IMR-90 (cell line): ENCODE data around the gene GSTK1. TPM values are rescaled to one million over a fixed set of nuclear protein-coding genes. Genes with fewer than 3 reads are reported as not detected.

Experiments
- ATAC-seq: fragments of 200-7000 bp; cut with Tn5 transposase; 2 replicates; pipeline ENCODE4 v1.9.1; 2020; ENCODE audit warnings: low read depth, mild to moderate bottlenecking, moderate library complexity
- BruUV-seq: library from RNA; stranded (reverse); fragments of 400-500 nt; replicated peaks from 2 replicates; lab custom pipeline; 2021; lab: Mats Ljungman, UMichigan
- CTCF ChIA-PET: fragments of 300-600 bp; formaldehyde crosslinking; extraction: SDS; loops from one replicate; lab custom pipeline; 2021; ENCODE audit warnings: antibody characterized with exemption; lab: Yijun Ruan, JAX
- POLR2A ChIA-PET: fragments of 300-600 bp; sonication (Branson Sonifier 250); formaldehyde crosslinking; loops from one replicate; lab custom pipeline; 2022; ENCODE audit warnings: antibody characterized with exemption; ENCODE audit not compliant: unreplicated experiment; lab: Charles Lee
- DNase-seq: peaks from one replicate; pipeline ENCODE4 v3.0.0; 2013
- H2AFZ ChIP-seq: replicated peaks from 2 replicates; pipeline ENCODE3; 2013; ENCODE audit warnings: low read length, mild to moderate bottlenecking; ENCODE audit not compliant: poor library complexity
- H2AK5ac ChIP-seq: 2 replicates; pipeline ENCODE4 v1.6.1; 2013; ENCODE audit warnings: low read depth, low read length, inconsistent platforms
- H2AK9ac ChIP-seq: replicated peaks from 2 replicates; pipeline ENCODE3; 2013; ENCODE audit warnings: mild to moderate bottlenecking, low read depth, low read length, moderate library complexity; ENCODE audit not compliant: poor library complexity
- H2BK120ac ChIP-seq: 2 replicates; pipeline ENCODE4 v1.6.1; 2013; ENCODE audit warnings: low read depth, low read length, inconsistent platforms
- H2BK15ac ChIP-seq: 3 replicates; pipeline ENCODE4 v1.6.1; 2013; ENCODE audit warnings: low read depth, low read length, inconsistent platforms
- H2BK20ac ChIP-seq: 2 replicates; pipeline ENCODE4 v1.6.1; 2013; ENCODE audit warnings: low read depth, mild to moderate bottlenecking, inconsistent platforms, low read length, moderate library complexity
- H2BK5ac ChIP-seq: 2 replicates; pipeline ENCODE4 v1.6.1; 2013; ENCODE audit warnings: mild to moderate bottlenecking, low read depth, low read length, inconsistent platforms; ENCODE audit not compliant: poor library complexity, severe bottlenecking
- H3K14ac ChIP-seq: replicated peaks from 2 replicates; pipeline ENCODE4 v1.6.1; 2013; ENCODE audit warnings: low read depth, low read length, inconsistent platforms
- H3K18ac ChIP-seq: 2 replicates; pipeline ENCODE4 v1.6.1; 2013; ENCODE audit warnings: low read depth, low read length, control low read depth
- H3K23ac ChIP-seq: 2 replicates; pipeline ENCODE4 v1.6.1; 2013; ENCODE audit warnings: low read depth, low read length, inconsistent platforms
- H3K27ac ChIP-seq: 2 replicates; pipeline ENCODE4 v1.5.1; 2013; ENCODE audit warnings: mild to moderate bottlenecking, control low read depth, low read length; ENCODE audit not compliant: insufficient read depth
- H3K27me3 ChIP-seq: 2 replicates; pipeline ENCODE4 v1.6.1; 2013; ENCODE audit warnings: low read length; ENCODE audit not compliant: control insufficient read depth, insufficient read depth
- H3K36me3 ChIP-seq: 2 replicates; pipeline ENCODE4 v1.6.1; 2013; ENCODE audit warnings: low read length, mixed read lengths; ENCODE audit not compliant: control insufficient read depth, insufficient read depth
- H3K4ac ChIP-seq: 2 replicates; pipeline ENCODE4 v1.6.1; 2013; ENCODE audit warnings: low read depth, low read length, inconsistent platforms
- H3K4me1 ChIP-seq: 2 replicates; pipeline ENCODE4 v1.6.1; 2013; ENCODE audit warnings: low read length, mixed read lengths; ENCODE audit not compliant: control insufficient read depth, insufficient read depth
- H3K4me2 ChIP-seq: 2 replicates; pipeline ENCODE4 v1.6.1; 2013; ENCODE audit warnings: low read depth, mild to moderate bottlenecking, control low read depth, low read length, moderate library complexity
- H3K4me3 ChIP-seq: 2 replicates; pipeline ENCODE4 v1.5.1; 2013; ENCODE audit warnings: low read depth, mild to moderate bottlenecking, control low read depth, low read length, moderate library complexity; ENCODE audit not compliant: insufficient read depth
- H3K56ac ChIP-seq: 2 replicates; pipeline ENCODE4 v1.6.1; 2013; ENCODE audit warnings: low read length, inconsistent platforms; ENCODE audit not compliant: insufficient read depth; ENCODE audit errors: extremely low read depth
- H3K79me1 ChIP-seq, 2 experiments: 2 replicates each; pipeline ENCODE4 v1.6.1; 2013; ENCODE audit warnings: low read length in 2 of 2, inconsistent platforms in 1 of 2, low read depth in 1 of 2
- H3K9ac ChIP-seq: 2 replicates; pipeline ENCODE4 v1.6.1; 2013; ENCODE audit warnings: low read depth, low read length, control low read depth
- H3K9me1 ChIP-seq: 2 replicates; pipeline ENCODE4 v1.6.1; 2013; ENCODE audit warnings: low read length, inconsistent platforms; ENCODE audit not compliant: insufficient read depth
- H3K9me3 ChIP-seq: 2 replicates; pipeline ENCODE4 v1.6.1; 2013; ENCODE audit warnings: low read length; ENCODE audit not compliant: control insufficient read depth, insufficient read depth
- H4K20me1 ChIP-seq: 2 replicates; pipeline ENCODE4 v1.6.1; 2013; ENCODE audit warnings: low read length, inconsistent platforms; ENCODE audit not compliant: insufficient read depth
- H4K5ac ChIP-seq: 2 replicates; pipeline ENCODE4 v1.6.1; 2013; ENCODE audit warnings: mild to moderate bottlenecking, low read depth, low read length, control low read depth
- H4K8ac ChIP-seq, 2 experiments: 2 replicates each; pipeline ENCODE4 v1.6.1; 2013; ENCODE audit warnings: low read depth in 2 of 2, low read length in 2 of 2, control low read depth in 1 of 2, inconsistent platforms in 1 of 2
- H4K91ac ChIP-seq: 2 replicates; pipeline ENCODE4 v1.6.1; 2013; ENCODE audit warnings: low read depth, low read length, inconsistent platforms; ENCODE audit not compliant: insufficient read depth
- CEBPB ChIP-seq: IDR thresholded peaks from 2 replicates; pipeline ENCODE4 v1.6.1; 2012; ENCODE audit warnings: low read depth, low read length, improper control_type of control experiment
- CHD1 ChIP-seq: IDR thresholded peaks from 2 replicates; pipeline ENCODE4 v1.6.1; 2012; ENCODE audit warnings: low read depth, low read length, improper control_type of control experiment
- CTCF ChIP-seq: conservative IDR thresholded peaks from 2 replicates; pipeline ENCODE4 v1.5.1; 2012; ENCODE audit warnings: mild to moderate bottlenecking, low read depth, low read length, improper control_type of control experiment
- FOS ChIP-seq: fragments of 150-350 bp; IDR thresholded peaks from 2 replicates; pipeline ENCODE4 v1.6.1; 2016; ENCODE audit warnings: low read depth, low read length
- MAFK ChIP-seq: IDR thresholded peaks from 2 replicates; pipeline ENCODE4 v1.6.1; 2012; ENCODE audit warnings: low read depth, low read length, improper control_type of control experiment
- MAZ ChIP-seq: IDR thresholded peaks from 2 replicates; pipeline ENCODE4 v1.6.1; 2012; ENCODE audit warnings: low read depth, mild to moderate bottlenecking, low read length, improper control_type of control experiment, moderate library complexity, borderline replicate concordance
- NFE2L2 ChIP-seq: fragments of 150-350 bp; IDR thresholded peaks from 2 replicates; pipeline ENCODE4 v1.6.1; 2016; ENCODE audit warnings: low read depth, mild to moderate bottlenecking, low read length
- POLR2A ChIP-seq: IDR thresholded peaks from 2 replicates; pipeline ENCODE4 v1.6.1; 2012; ENCODE audit warnings: mild to moderate bottlenecking, low read depth, low read length
- RAD21 ChIP-seq: IDR thresholded peaks from 2 replicates; pipeline ENCODE4 v1.6.1; 2012; ENCODE audit warnings: low read length, improper control_type of control experiment
- RFX5 ChIP-seq: IDR thresholded peaks from 2 replicates; pipeline ENCODE4 v1.8.0; 2012; ENCODE audit warnings: low read depth, mild to moderate bottlenecking, low read length, moderate library complexity
- SMC3 ChIP-seq: fragments of 150-350 bp; IDR thresholded peaks from 2 replicates; pipeline ENCODE4 v1.6.1; 2016; ENCODE audit warnings: low read depth, mild to moderate bottlenecking, antibody characterized with exemption, low read length, moderate library complexity
- WGBS, 2 experiments: methylation state at CpG; one replicate each; pipeline versions ENCODE4 v1.1.5 to v1.1.7; 2013; ENCODE audit warnings: missing lambda C conversion rate in 2 of 2; ENCODE audit not compliant: insufficient read length in 1 of 2; ENCODE audit errors: extremely low coverage in 2 of 2; 5-methylcytosine and 5-hydroxymethylcytosine counted together
- dilution Hi-C: fragments of 300-500 bp; cut with HindIII; formaldehyde crosslinking; loops from one replicate; pipeline ENCODE4 v1.14.3; 2018; ENCODE audit warnings: low sequenced_read_pairs; ENCODE audit not compliant: unreplicated experiment
- in situ Hi-C: fragments of 300-500 bp; cut with MboI; formaldehyde crosslinking; loops from 3 replicates; pipeline ENCODE4 v1.14.3; 2019; ENCODE audit warnings: low sequenced_read_pairs, inconsistent platforms, mixed read lengths
- intact Hi-C: fragments of 100-400 bp; cut with micrococcal nuclease; formaldehyde crosslinking; loops from 2 replicates; pipeline ENCODE4 v1.10.0; 2022
- polyA plus RNA-seq, 3 experiments: library from polyadenylated mRNA; depleted of rRNA; stranded (reverse); fragments of >200 nt; gene quantifications; 2 replicates each; pipeline ENCODE4 v1.2.3, GENCODE V29; 2012; ENCODE audit warnings: low replicate concordance in 1 of 3
- total RNA-seq: library from RNA; depleted of rRNA; stranded (reverse); fragments of >200 nt; gene quantifications from 2 replicates; pipeline ENCODE4 v1.2.3, GENCODE V29; 2012

The GSTK1 gene
- total and polyA plus RNA-seq, 2 of the 4 experiments (the other 2 are of a cell fraction), result 64.9 to 111 TPM

GRCh38 chr7:143221737-143222136, 41.5 kb upstream of the GSTK1 start, which contains the start of gene TAS2R40:
Gene TAS2R40 (plus strand): TSS chr7:143222037. CDS start chr7:143222079, 42 bp downstream.
- Histone ChIP-seq H3K9ac (no peak within 1 kb of the TSS), H3K9me3 (no peaks in the 10 kb centered on the region), H2BK5ac (no peak within 1 kb of the TSS), H3K4me2 (no peak within 1 kb of the TSS), H2AK9ac (no peak within 1 kb of the TSS), H4K20me1 (no peaks in the 10 kb centered on the region), H3K23ac (no peak within 1 kb of the TSS), H3K56ac (no peak within 1 kb of the TSS), H2BK15ac (no peak within 1 kb of the TSS), H3K4me1 (no peaks in the 10 kb centered on the region), H3K79me1 (no peaks in the 10 kb centered on the region), H4K91ac (no peak within 1 kb of the TSS), H2BK120ac (no peak within 1 kb of the TSS), H2AK5ac (no peak within 1 kb of the TSS), H3K27me3 (peaks cover 28% of the 10 kb centered on the region), H3K36me3 (no peaks in the 10 kb centered on the region), H3K9me1 (no peaks in the 10 kb centered on the region), H2AFZ (no peak within 1 kb of the TSS), H3K27ac (no peak within 1 kb of the TSS), H3K18ac (no peak within 1 kb of the TSS), H4K5ac (no peak within 1 kb of the TSS), H3K4me3 (no peak within 1 kb of the TSS), H3K4ac (no peak within 1 kb of the TSS), H3K14ac (no peak within 1 kb of the TSS), H2BK20ac (no peak within 1 kb of the TSS), H4K8ac (no peak within 1 kb of the TSS)
- DNase-seq (no peak), ATAC-seq (no peak)
- ChIA-PET CTCF (interaction anchor here (0.8 kb wide), 1 partner anchor 19 kb away, joined by 3 read pairs; no protein-coding TSS in a partner anchor), POLR2A (no interaction called here)
- dilution Hi-C loops, result no loop called here
- in situ Hi-C loops, result loop anchor here (25.0 kb wide), 1 partner anchor 884 kb away; no protein-coding TSS in a partner anchor
- WGBS, 2 experiments, result 63% methylated on average over 3 of the region's 3 CpGs; no CpG with 5 or more reads in 1 of the 2 experiments
- intact Hi-C loops, result no loop called here
- BruUV-seq, result no TSS peak
- no peak for TF ChIP-seq CHD1
- TF ChIP-seq FOS, result no peak
- TF ChIP-seq NFE2L2, result no peak
- TF ChIP-seq MAFK, result no peak
- no peak for TF ChIP-seq CTCF
- no peak for TF ChIP-seq RFX5
- TF ChIP-seq POLR2A, result no peak
- no peak for TF ChIP-seq MAZ
- no peak for TF ChIP-seq CEBPB
- TF ChIP-seq SMC3, result no peak
- TF ChIP-seq RAD21, result no peak
